ENCODE results near the gene SDR42E1.
"Not testable (repeated sequence)": the region's sequence is repeated elsewhere in the genome, so short reads cannot be mapped to it uniquely, and the experiment has no call there.

Gene SDR42E1

DNA sequence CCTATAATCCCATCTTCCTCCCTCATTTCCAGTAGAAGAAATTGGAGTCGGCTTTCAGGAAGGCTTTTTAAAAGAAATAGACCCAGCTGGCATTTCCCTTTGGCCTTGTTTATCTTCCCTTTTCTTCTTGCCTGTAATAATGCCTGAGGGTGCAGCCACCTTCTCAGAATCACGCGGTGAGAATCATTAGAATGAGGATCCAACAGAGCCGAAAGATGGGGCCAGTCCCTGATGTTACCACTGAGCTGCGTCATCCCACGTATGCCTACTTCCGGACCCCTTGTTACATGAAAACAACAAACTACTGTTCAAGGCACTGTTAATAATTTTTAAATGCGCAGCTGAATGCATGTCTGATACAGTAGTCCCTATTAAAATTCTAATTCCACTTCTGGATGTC, 24.1 kb downstream of the SDR42E1 start:
- TF ChIP-seq, protein P1, sequence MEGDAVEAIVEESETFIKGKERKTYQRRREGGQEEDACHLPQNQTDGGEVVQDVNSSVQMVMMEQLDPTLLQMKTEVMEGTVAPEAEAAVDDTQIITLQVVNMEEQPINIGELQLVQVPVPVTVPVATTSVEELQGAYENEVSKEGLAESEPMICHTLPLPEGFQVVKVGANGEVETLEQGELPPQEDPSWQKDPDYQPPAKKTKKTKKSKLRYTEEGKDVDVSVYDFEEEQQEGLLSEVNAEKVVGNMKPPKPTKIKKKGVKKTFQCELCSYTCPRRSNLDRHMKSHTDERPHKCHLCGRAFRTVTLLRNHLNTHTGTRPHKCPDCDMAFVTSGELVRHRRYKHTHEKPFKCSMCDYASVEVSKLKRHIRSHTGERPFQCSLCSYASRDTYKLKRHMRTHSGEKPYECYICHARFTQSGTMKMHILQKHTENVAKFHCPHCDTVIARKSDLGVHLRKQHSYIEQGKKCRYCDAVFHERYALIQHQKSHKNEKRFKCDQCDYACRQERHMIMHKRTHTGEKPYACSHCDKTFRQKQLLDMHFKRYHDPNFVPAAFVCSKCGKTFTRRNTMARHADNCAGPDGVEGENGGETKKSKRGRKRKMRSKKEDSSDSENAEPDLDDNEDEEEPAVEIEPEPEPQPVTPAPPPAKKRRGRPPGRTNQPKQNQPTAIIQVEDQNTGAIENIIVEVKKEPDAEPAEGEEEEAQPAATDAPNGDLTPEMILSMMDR (IDR thresholded peaks at IDR 0.05; ENCODE audit: low read depth, low read length, missing control alignments), result no peak
- H3K4me3 ChIP-seq (replicated peaks; ENCODE audit: low read depth, low read length), result no peak overlapping the region
- no peak for DNase-seq (ENCODE audit: extremely low read depth, low read depth)

DNA sequence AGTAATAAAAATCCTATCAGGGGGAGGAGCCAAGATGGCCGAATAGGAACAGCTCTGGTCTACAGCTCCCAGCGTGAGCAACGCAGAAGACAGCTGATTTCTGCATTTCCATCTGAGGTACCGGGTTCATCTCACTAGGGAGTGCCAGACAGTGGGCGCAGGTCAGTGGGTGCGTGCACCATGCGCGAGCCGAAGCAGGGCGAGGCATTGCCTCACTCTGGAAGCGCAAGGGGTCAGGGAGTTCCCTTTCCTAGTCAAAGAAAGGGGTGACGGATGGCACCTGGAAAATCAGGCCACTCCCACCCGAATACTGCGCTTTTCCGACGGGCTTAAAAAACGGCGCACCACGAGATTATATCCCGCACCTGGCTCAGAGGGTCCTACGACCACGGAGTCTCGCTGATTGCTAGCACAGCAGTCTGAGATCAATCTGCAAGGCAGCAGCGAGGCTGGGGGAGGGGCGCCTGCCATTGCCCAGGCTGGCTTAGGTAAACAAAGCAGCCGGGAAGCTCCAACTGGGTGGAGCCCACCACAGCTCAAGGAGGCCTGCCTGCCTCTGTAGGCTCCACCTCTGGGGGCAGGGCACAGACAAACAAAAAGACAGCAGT, 33.8 kb downstream of the SDR42E1 start:
- DNase-seq (ENCODE audit: extremely low read depth, low read depth); H3K4me3 ChIP-seq (replicated peaks; ENCODE audit: low read depth, low read length): not testable (repeated sequence)

DNA sequence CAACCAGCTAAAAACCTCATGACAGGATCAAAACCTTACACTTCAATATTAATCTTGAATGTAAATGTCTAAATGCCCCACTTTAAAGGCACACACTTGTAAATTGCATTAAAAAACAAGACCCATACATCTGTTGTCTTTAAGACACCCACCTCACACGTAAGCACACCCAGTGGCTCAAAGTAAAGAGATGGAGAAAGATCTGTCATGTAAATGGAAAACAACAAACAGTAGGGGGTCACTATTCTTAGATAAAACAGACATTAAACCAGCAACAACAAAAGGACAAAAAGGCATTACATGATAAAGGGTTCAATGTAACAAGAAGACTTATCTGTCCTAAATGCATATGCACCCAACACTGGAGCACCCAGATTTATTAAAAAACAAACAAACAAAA, 35.6 kb downstream of the SDR42E1 start:
- no peak overlapping the region for H3K4me3 ChIP-seq (replicated peaks; ENCODE audit: low read depth, low read length)
- no peak for DNase-seq (ENCODE audit: extremely low read depth, low read depth)
- TF ChIP-seq, protein P1 (IDR thresholded peaks at IDR 0.05; ENCODE audit: low read depth, low read length, missing control alignments), result no peak

DNA sequence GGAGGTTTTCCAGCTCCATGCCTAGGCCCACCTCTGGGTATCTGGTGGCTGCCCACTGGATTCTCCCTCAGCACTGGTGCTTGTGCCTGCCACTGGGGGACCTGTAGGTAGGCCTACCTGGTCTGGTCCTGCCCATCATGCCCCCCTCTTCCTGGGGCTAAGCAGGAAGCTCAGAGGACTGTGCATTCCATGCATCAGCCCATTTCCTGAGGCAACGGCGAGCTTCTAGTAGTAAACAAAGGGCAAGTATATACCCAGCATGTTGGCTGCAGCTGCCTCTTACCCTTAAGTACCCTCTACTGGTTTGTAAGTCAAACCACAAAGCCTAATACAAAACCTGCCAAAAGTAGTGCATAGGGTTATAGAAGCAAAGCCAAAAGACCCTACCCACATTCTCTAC, 37.5 kb downstream of the SDR42E1 start:
- TF ChIP-seq, protein P1 (IDR thresholded peaks at IDR 0.05; ENCODE audit: low read depth, low read length, missing control alignments), result no peak
- H3K4me3 ChIP-seq (replicated peaks; ENCODE audit: low read depth, low read length), result no peak overlapping the region
- DNase-seq (ENCODE audit: extremely low read depth, low read depth), result no peak

DNA sequence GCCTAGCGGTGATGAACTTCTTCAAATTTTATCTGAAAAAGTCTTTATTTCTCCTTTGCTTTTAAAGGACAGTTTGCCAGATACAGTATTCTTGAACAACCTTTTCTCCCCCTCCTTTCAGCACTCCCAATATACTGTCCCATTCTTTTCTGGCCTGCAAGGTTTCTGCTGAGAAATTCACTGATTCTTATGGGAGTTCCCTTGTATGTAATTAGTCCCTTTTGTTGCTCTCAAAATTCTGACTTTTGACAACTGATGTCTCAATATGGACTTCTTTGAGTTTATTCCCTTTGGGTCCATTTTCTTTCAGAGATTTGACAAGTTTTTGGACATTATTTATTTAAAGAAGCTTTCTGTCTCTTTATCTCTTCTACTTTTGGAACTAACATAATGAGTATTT, 39.4 kb downstream of the SDR42E1 start:
- TF ChIP-seq, protein P1 (IDR thresholded peaks at IDR 0.05; ENCODE audit: low read depth, low read length, missing control alignments), result no peak

DNA sequence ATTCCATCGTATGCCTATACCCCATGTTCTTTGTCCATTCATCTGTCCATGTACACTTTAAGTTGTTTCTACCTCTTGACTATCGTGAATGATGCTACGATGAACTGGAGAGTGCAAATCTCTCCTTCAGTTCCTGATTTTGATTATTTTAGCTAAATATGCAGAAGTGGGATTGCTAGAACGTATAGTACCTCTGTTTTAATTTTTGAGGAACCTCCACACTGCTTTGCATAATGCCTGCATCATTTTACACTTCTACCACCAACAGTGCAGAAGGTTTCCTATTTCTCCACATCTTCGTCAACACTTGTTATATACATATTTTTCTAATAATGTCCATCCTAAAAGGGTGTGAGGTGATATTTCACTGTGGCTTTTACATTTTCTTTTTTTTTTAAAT, 43.9 kb downstream of the SDR42E1 start:
- no peak for DNase-seq (ENCODE audit: extremely low read depth, low read depth)
- no peak overlapping the region for H3K4me3 ChIP-seq (replicated peaks; ENCODE audit: low read depth, low read length)
- TF ChIP-seq, protein P1 (IDR thresholded peaks at IDR 0.05; ENCODE audit: low read depth, low read length, missing control alignments), result no peak

More for the DNA sequence above, 39.4 kb downstream of the SDR42E1 start:
- H3K4me3 ChIP-seq (replicated peaks; ENCODE audit: low read depth, low read length), result no peak overlapping the region
- no peak for DNase-seq (ENCODE audit: extremely low read depth, low read depth)

DNA sequence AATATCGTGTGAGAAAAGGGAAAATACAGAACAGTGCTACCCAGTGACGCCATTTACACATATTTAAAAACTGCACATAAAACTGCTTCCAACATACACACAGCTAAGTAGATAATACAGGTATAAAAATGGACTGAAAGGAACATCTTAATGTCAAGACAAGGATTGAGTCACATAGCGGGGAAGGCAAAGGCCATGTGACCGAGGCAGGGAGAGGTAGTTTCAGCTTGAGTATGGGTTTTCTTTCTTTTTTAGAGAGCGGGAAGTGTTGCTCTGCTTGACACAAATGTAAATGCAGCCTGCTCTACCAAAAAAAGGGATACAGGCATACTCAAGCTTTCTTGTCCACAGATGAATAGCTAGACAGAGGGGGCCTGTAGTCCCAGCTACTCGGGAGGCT, 46.5 kb downstream of the SDR42E1 start:
- TF ChIP-seq, protein P1 (IDR thresholded peaks at IDR 0.05; ENCODE audit: low read depth, low read length, missing control alignments), result no peak
- DNase-seq (ENCODE audit: extremely low read depth, low read depth), result no peak
- H3K4me3 ChIP-seq (replicated peaks; ENCODE audit: low read depth, low read length), result no peak overlapping the region
